PC-9 (cell line): ENCODE measurements around the gene ACVR1.

Experiments
- EZH2 ChIP-seq: fragments of 200-600 bp; sonication (generic); IDR thresholded peaks from 2 replicates; pipeline ENCODE4 v1.8.0; 2017; ENCODE audit warnings: antibody characterized with exemption, low read depth
- TF ChIP-seq, protein P1 (sequence below): fragments of 200-600 bp; sonication (generic); conservative IDR thresholded peaks from 2 replicates; pipeline ENCODE4 v1.6.1; 2017; ENCODE audit warnings: mixed run types, antibody characterized with exemption, mild to moderate bottlenecking, moderate library complexity

DNA sequence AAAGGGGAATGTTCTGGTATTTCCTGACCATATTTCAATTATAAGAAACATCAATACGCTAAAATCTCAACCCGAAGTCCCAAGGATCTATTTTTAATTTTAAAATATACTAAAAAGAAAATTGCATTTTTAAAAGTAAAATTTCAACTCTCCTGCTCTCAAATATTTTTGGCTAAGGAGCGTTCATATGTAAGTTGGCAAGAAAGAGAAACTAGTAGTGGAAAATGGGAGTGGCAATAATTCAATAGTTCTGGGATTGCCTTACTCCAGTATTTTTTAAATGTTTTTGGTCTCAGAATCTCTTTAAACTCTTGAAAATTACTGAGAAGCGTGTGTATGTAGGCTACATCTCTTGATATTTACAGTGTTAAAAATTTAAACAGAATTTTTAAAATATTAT lies 72.7 kb downstream of the ACVR1 start:
- no peak for TF ChIP-seq EZH2
- TF ChIP-seq, protein P1, sequence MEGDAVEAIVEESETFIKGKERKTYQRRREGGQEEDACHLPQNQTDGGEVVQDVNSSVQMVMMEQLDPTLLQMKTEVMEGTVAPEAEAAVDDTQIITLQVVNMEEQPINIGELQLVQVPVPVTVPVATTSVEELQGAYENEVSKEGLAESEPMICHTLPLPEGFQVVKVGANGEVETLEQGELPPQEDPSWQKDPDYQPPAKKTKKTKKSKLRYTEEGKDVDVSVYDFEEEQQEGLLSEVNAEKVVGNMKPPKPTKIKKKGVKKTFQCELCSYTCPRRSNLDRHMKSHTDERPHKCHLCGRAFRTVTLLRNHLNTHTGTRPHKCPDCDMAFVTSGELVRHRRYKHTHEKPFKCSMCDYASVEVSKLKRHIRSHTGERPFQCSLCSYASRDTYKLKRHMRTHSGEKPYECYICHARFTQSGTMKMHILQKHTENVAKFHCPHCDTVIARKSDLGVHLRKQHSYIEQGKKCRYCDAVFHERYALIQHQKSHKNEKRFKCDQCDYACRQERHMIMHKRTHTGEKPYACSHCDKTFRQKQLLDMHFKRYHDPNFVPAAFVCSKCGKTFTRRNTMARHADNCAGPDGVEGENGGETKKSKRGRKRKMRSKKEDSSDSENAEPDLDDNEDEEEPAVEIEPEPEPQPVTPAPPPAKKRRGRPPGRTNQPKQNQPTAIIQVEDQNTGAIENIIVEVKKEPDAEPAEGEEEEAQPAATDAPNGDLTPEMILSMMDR, result no peak
